B cell (primary cell): ENCODE data around the gene CHCHD3. TPM values are rescaled to one million over a fixed set of nuclear protein-coding genes. Genes with fewer than 3 reads are reported as not detected.

Experiments
- ATAC-seq: fragments of 200-7000 bp; cut with Tn5 transposase; one replicate; pipeline ENCODE4 v1.10.0; 2021; ENCODE audit warnings: low read depth, mild to moderate bottlenecking, moderate number of reproducible peaks, moderate library complexity
- CTCF ChIA-PET: fragments of 350-600 bp; sonication (Branson Sonifier 250); formaldehyde crosslinking; loops from one replicate; lab custom pipeline; 2021; ENCODE audit warnings: antibody characterized with exemption, inconsistent platforms; lab: Charles Lee
- POLR2A ChIA-PET: fragments of 350-600 bp; sonication (Branson Sonifier 250); formaldehyde crosslinking; loops from one replicate; lab custom pipeline; 2021; ENCODE audit warnings: antibody characterized with exemption; lab: Charles Lee
- DNase-seq: peaks from one replicate; pipeline ENCODE4 v3.0.0; 2013
- H2AFZ ChIP-seq: 2 replicates; pipeline ENCODE4 v1.6.1; 2012; ENCODE audit warnings: mild to moderate bottlenecking, low read depth, low read length; ENCODE audit not compliant: insufficient read depth, poor library complexity, severe bottlenecking
- H3K27ac ChIP-seq, 2 donors: 1 replicate in 1 of 2; 2 replicates in 1 of 2; pipeline ENCODE4 v1.5.1; 2012 to 2013; ENCODE audit warnings: low read length in 2 of 2, mild to moderate bottlenecking in 2 of 2, moderate library complexity in 1 of 2
- H3K27me3 ChIP-seq, 4 experiments: fragments of 200-600 bp in 1 of 4; sonication (generic) in 1 of 4; replicated peaks in 1 of 4; 1 replicate in 2 of 4; 2 replicates in 2 of 4; pipeline versions ENCODE4 v1.6.1 to v1.7.0; 2013 to 2016; ENCODE audit warnings: low read length in 3 of 4, mild to moderate bottlenecking in 2 of 4, mixed read lengths in 1 of 4, moderate library complexity in 1 of 4; ENCODE audit not compliant: insufficient read depth in 4 of 4, control insufficient read depth in 3 of 4; ENCODE audit errors: control extremely low read depth in 1 of 4
- H3K36me3 ChIP-seq, 2 experiments: replicated peaks in 1 of 2; 1 replicate in 1 of 2; 2 replicates in 1 of 2; pipeline versions ENCODE4 v1.6.1 to v1.7.1; 2013; ENCODE audit warnings: low read length in 1 of 2; ENCODE audit not compliant: insufficient read depth in 2 of 2, control insufficient read depth in 1 of 2; ENCODE audit errors: control extremely low read depth in 1 of 2, extremely low read depth in 1 of 2
- H3K4me1 ChIP-seq, 2 donors: fragments of 200-600 bp in 1 of 2; sonication (generic) in 1 of 2; 1 replicate in 1 of 2; 2 replicates in 1 of 2; pipeline versions ENCODE4 v1.5.1 to v1.6.1; 2013 to 2017; ENCODE audit warnings: low read length in 2 of 2; ENCODE audit not compliant: control insufficient read depth in 2 of 2, insufficient read depth in 2 of 2
- H3K4me2 ChIP-seq: replicated peaks from 2 replicates; pipeline ENCODE3; 2012; ENCODE audit warnings: mild to moderate bottlenecking, low read depth, low read length; ENCODE audit not compliant: poor library complexity, severe bottlenecking
- H3K4me3 ChIP-seq, 5 experiments: fragments of 200-600 bp in 1 of 5; sonication (generic) in 1 of 5; 1 replicate in 3 of 5; 2 replicates in 2 of 5; pipeline versions ENCODE4 v1.5.1 to v1.7.0; 2011 to 2016; ENCODE audit warnings: low read length in 4 of 5, mild to moderate bottlenecking in 4 of 5, low read depth in 2 of 5, control low read depth in 1 of 5, moderate library complexity in 1 of 5; ENCODE audit not compliant: insufficient read depth in 1 of 5; ENCODE audit errors: control extremely low read depth in 1 of 5, extremely low read depth in 1 of 5
- H3K79me2 ChIP-seq: fragments of 200-600 bp; sonication (generic); one replicate; pipeline ENCODE4 v1.6.0; 2016; ENCODE audit warnings: low read length; ENCODE audit not compliant: control insufficient read depth, insufficient read depth
- H3K9ac ChIP-seq: fragments of 200-600 bp; sonication (generic); 2 replicates; pipeline ENCODE4 v1.6.1; 2017; ENCODE audit warnings: mild to moderate bottlenecking, low read length, moderate library complexity
- H3K9me3 ChIP-seq, 3 donors: one replicate each; pipeline versions ENCODE4 v1.6.1 to v1.7.1; 2013; ENCODE audit warnings: low read length in 2 of 3; ENCODE audit not compliant: control insufficient read depth in 2 of 3, insufficient read depth in 1 of 3; ENCODE audit errors: control extremely low read depth in 1 of 3
- H4K20me1 ChIP-seq: 2 replicates; pipeline ENCODE4 v1.6.0; 2012; ENCODE audit warnings: mild to moderate bottlenecking, low read length; ENCODE audit not compliant: insufficient read depth, control insufficient read depth, poor library complexity, severe bottlenecking
- H3K27ac Mint-ChIP-seq: one replicate; pipeline ENCODE4 v1.8.0; 2021; ENCODE audit warnings: mixed read lengths
- H3K27me3 Mint-ChIP-seq: one replicate; pipeline ENCODE4 v1.8.0; 2021; ENCODE audit warnings: mixed read lengths
- H3K4me1 Mint-ChIP-seq: one replicate; pipeline ENCODE4 v1.8.0; 2021; ENCODE audit warnings: mixed read lengths
- H3K4me3 Mint-ChIP-seq: one replicate; pipeline ENCODE4 v1.8.0; 2021; ENCODE audit warnings: mixed read lengths
- H3K9me3 Mint-ChIP-seq: one replicate; pipeline ENCODE4 v1.8.0; 2022; ENCODE audit warnings: mixed read lengths; ENCODE audit not compliant: insufficient read depth
- CTCF ChIP-seq: fragments of 200-600 bp; IDR thresholded peaks from one replicate; pipeline ENCODE4 v1.8.0; 2022; ENCODE audit warnings: antibody characterized with exemption, mild to moderate bottlenecking
- EZH2 ChIP-seq: IDR thresholded peaks from 2 replicates; pipeline ENCODE4 v1.6.1; 2012; ENCODE audit warnings: borderline replicate concordance, low read depth, mild to moderate bottlenecking, moderate library complexity, low read length; ENCODE audit not compliant: insufficient read depth, poor library complexity, severe bottlenecking
- WGBS: methylation state at CpG from one replicate; pipeline ENCODE4 v1.1.5; 2013; ENCODE audit warnings: missing lambda C conversion rate; ENCODE audit not compliant: insufficient coverage; 5-methylcytosine and 5-hydroxymethylcytosine counted together
- intact Hi-C: fragments of 100-400 bp; cut with micrococcal nuclease; formaldehyde crosslinking; loops from one replicate; pipeline ENCODE4 v1.10.0; 2022
- polyA plus RNA-seq: library from polyadenylated mRNA; depleted of rRNA; stranded (reverse); fragments of >200 nt; gene quantifications from 2 replicates; pipeline ENCODE4 v1.2.3, GENCODE V29; 2012
- total RNA-seq, 2 donors: library from RNA; stranded (reverse); fragments of 120-200 nt in 1 of 2; gene quantifications; 1 replicate in 1 of 2; 2 replicates in 1 of 2; pipeline versions ENCODE4 v1.2.3 to v1.2.4, GENCODE V29; 2013 to 2022

Gene CHCHD3
- total and polyA plus RNA-seq, 2 donors (not counting 1 experiment from before 2014, with no cell fraction given) = 20.1 to 38.4 TPM

DNA sequence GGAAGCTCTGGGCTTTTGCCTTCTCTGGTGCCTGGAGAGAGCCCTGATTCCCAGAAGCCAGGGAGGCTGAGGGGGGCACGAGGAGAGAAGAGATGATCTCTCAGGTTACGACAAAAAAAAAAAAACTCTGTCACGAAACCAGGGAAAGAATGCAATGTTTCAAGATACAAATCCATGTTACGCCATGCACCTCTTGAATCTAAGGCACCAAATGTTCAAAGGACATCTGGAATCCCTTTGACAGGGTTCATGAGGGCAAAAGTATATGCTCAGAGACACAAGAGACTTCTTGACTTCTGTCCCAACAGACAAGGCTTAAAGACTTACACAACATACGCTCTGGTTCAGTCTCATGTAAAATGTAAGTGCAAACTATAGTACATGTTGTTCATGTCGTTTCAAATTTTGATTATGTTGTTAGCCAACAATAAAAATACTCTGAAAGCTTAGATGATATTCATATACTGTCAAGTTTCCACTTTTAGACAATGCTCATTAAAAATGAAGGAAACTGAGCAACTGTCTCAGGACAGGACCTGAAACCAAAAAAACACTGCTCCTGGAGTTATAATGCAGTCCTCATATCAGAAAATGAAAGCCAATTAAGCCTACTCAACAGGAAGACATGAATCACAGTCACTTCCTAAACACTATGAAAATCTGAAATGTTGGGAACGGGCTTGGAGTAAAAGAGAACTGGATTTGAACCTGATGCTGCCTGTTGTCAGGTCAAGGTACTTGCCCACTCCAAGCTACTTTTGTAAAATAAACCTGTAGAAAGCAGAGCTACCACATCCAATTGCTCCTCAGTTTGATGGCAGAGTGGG lies 72.3 kb downstream of the CHCHD3 start:
- DNase-seq (no peak), ATAC-seq (no peak)
- Histone ChIP-seq H3K27ac (no peak overlapping the region), H3K79me2 (peaks cover 24% of the 10 kb centered on the region), H2AFZ (no peak overlapping the region), H4K20me1 (no peaks in the 10 kb centered on the region), H3K27me3 (no peaks in the 10 kb centered on the region), H3K36me3 (no peaks in the 10 kb centered on the region), H3K9me3 (peaks cover 0 to 8% (median 2%) of the 10 kb centered on the region in 3 donors), H3K9ac (no peak overlapping the region), H3K4me3 (no peak overlapping the region), H3K4me2 (no peak overlapping the region), H3K4me1 (no peaks in the 10 kb centered on the region)
- TF ChIP-seq EZH2 = no peak
- TF ChIP-seq CTCF = no peak
- POLR2A ChIA-PET = no interaction called here
- peaks cover 2% of the 10 kb centered on the region for H3K9me3 Mint-ChIP-seq
- H3K27ac Mint-ChIP-seq = no peak overlapping the region
- CTCF ChIA-PET = no interaction called here
- H3K27me3 Mint-ChIP-seq = no peaks in the 10 kb centered on the region
- WGBS = 100% methylated on average over 4 of the region's 7 CpGs
- no peak overlapping the region for H3K4me3 Mint-ChIP-seq
- intact Hi-C loops = no loop called here
- H3K4me1 Mint-ChIP-seq = peaks cover under 1% of the 10 kb centered on the region

DNA sequence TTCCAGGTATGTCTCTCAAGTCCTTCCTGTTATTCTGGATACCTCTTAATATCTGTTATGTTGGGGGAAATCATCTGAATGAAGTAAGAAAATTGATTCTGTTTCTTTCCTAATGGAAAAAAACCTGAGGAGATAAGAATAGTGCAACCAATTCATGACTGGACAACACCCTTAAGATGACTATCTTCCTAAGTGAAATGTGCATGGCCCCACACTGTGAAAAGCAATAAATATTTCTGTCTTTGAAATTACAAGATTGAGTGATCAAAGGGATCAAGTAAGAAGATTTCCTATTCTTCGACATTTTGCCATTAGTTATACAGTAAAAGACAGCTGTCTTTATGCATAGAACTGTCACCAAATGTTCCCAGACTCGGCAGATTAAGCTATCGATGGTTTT lies 73.9 kb downstream of the CHCHD3 start:
- no peaks in the 10 kb centered on the region for H3K4me1 ChIP-seq
- no peak for TF ChIP-seq EZH2
- no peak for TF ChIP-seq CTCF
- ATAC-seq (no peak), DNase-seq (no peak)
- H3K9ac ChIP-seq = no peak overlapping the region
- Mint-ChIP-seq H3K27me3 (no peaks in the 10 kb centered on the region), H3K4me1 (peaks cover 3% of the 10 kb centered on the region), H3K9me3 (peaks cover 2% of the 10 kb centered on the region), H3K27ac (no peak overlapping the region), H3K4me3 (no peak overlapping the region)
- no peak overlapping the region for H3K4me2 ChIP-seq
- H2AFZ ChIP-seq = no peak overlapping the region
- H4K20me1 ChIP-seq = no peaks in the 10 kb centered on the region
- H3K36me3 ChIP-seq = no peaks in the 10 kb centered on the region
- intact Hi-C loops = no loop called here
- H3K27ac ChIP-seq = no peak overlapping the region
- POLR2A ChIA-PET = interaction anchor here (0.6 kb wide), 1 partner anchor 11 kb away, joined by 4 read pairs; no protein-coding TSS in a partner anchor
- H3K4me3 ChIP-seq = no peak overlapping the region
- CTCF ChIA-PET = no interaction called here
- H3K27me3 ChIP-seq = no peaks in the 10 kb centered on the region
- no CpG with 5 or more reads among the region's 3 CpGs for WGBS
- peaks cover 29% of the 10 kb centered on the region for H3K79me2 ChIP-seq
- H3K9me3 ChIP-seq = peaks cover 0 to 8% (median 2%) of the 10 kb centered on the region in 3 donors
